Activated CD8-positive, alpha-beta T cell treated with anti-CD3 and anti-CD28 coated beads, Interleukin-2, amount 10 ng/mL, durations not matched to agents 7 days and 5 days (primary cell): ENCODE results near the gene STOX1. TPM values are rescaled to one million over a fixed set of nuclear protein-coding genes. Genes with fewer than 3 reads are reported as not detected.
A peak's percentile ranks its signal among the peaks of the same experiment; 100 is the strongest.

Experiments used
- ATAC-seq: fragments of 150-1000 bp; cut with Tn5 transposase; one replicate; pipeline ENCODE4 v1.10.0; 2021; ENCODE audit warnings: moderate library complexity
- CTCF ChIA-PET: fragments of 350-600 bp; sonication (Branson Sonifier 250); formaldehyde crosslinking; loops from one replicate; lab custom pipeline; 2021; ENCODE audit warnings: antibody characterized with exemption; lab: Charles Lee
- POLR2A ChIA-PET: fragments of 350-600 bp; sonication (Branson Sonifier 250); formaldehyde crosslinking; loops from one replicate; lab custom pipeline; 2021; ENCODE audit warnings: antibody characterized with exemption; lab: Charles Lee
- DNase-seq: peaks from one replicate; pipeline ENCODE4 v3.0.0-alpha.2; 2020
- H3K27ac Mint-ChIP-seq: one replicate; pipeline ENCODE4 v1.8.0; 2021; ENCODE audit warnings: mild to moderate bottlenecking, mixed read lengths
- H3K27me3 Mint-ChIP-seq: one replicate; pipeline ENCODE4 v1.8.0; 2021; ENCODE audit warnings: low read depth, mixed read lengths
- H3K36me3 Mint-ChIP-seq: one replicate; pipeline ENCODE4 v1.8.0; 2021; ENCODE audit warnings: low read depth, mixed read lengths
- H3K4me1 Mint-ChIP-seq: one replicate; pipeline ENCODE4 v1.8.0; 2021; ENCODE audit warnings: low read depth, mixed read lengths
- H3K4me3 Mint-ChIP-seq: one replicate; pipeline ENCODE4 v1.8.0; 2021; ENCODE audit warnings: mild to moderate bottlenecking, mixed read lengths
- H3K9me3 Mint-ChIP-seq: one replicate; pipeline ENCODE4 v1.8.0; 2022; ENCODE audit warnings: mixed read lengths; ENCODE audit not compliant: insufficient read depth
- total RNA-seq, 2 experiments: library from RNA; stranded (reverse); gene quantifications; one replicate each; pipeline ENCODE4 v1.2.3, GENCODE V29; 2021

STOX1 gene, protein sequence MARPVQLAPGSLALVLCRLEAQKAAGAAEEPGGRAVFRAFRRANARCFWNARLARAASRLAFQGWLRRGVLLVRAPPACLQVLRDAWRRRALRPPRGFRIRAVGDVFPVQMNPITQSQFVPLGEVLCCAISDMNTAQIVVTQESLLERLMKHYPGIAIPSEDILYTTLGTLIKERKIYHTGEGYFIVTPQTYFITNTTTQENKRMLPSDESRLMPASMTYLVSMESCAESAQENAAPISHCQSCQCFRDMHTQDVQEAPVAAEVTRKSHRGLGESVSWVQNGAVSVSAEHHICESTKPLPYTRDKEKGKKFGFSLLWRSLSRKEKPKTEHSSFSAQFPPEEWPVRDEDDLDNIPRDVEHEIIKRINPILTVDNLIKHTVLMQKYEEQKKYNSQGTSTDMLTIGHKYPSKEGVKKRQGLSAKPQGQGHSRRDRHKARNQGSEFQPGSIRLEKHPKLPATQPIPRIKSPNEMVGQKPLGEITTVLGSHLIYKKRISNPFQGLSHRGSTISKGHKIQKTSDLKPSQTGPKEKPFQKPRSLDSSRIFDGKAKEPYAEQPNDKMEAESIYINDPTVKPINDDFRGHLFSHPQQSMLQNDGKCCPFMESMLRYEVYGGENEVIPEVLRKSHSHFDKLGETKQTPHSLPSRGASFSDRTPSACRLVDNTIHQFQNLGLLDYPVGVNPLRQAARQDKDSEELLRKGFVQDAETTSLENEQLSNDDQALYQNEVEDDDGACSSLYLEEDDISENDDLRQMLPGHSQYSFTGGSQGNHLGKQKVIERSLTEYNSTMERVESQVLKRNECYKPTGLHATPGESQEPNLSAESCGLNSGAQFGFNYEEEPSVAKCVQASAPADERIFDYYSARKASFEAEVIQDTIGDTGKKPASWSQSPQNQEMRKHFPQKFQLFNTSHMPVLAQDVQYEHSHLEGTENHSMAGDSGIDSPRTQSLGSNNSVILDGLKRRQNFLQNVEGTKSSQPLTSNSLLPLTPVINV
- under 1 TPM; 0.42 to 0.52 TPM for total RNA-seq

GRCh38 chr10:68826764-68827591, at the start of gene STOX1:
Gene STOX1 (plus strand): TSS chr10:68827531. CDS start chr10:68827624, 93 bp downstream.
- H3K27me3 Mint-ChIP-seq: peaks cover 19% of the 10 kb centered on the region
- ATAC-seq: peak; percentile 85
- H3K4me1 Mint-ChIP-seq: peaks cover 14% of the 10 kb centered on the region
- POLR2A ChIA-PET: interaction anchor here (0.7 to 0.8 kb wide), 2 partner anchors 129 to 355 kb away, joined by 3 to 4 read pairs; partner anchors contain the start of genes DDX21 and DNA2
- no peak within 1 kb of the TSS for H3K27ac Mint-ChIP-seq
- CTCF ChIA-PET: interaction anchor here (0.7 to 1.2 kb wide), 5 partner anchors 40 to 129 kb away, joined by 3 to 5 read pairs (median 3); partner anchors contain the start of gene DDX21
- H3K36me3 Mint-ChIP-seq: no peaks in the 10 kb centered on the region
- peak; percentile 62 for DNase-seq
- H3K9me3 Mint-ChIP-seq: no peaks in the 10 kb centered on the region
- H3K4me3 Mint-ChIP-seq: peak within 1 kb of the TSS; percentile 73

GRCh38 chr10:68781613-68782574, 45.4 kb upstream of the STOX1 start:
- no peaks in the 10 kb centered on the region for H3K9me3 Mint-ChIP-seq
- DNase-seq (no peak), ATAC-seq (no peak)
- H3K27me3 Mint-ChIP-seq: no peaks in the 10 kb centered on the region
- peak overlapping the region; percentile 23 for H3K27ac Mint-ChIP-seq
- peaks cover 63% of the 10 kb centered on the region for H3K36me3 Mint-ChIP-seq
- no peaks in the 10 kb centered on the region for H3K4me1 Mint-ChIP-seq
- CTCF ChIA-PET: no interaction called here
- POLR2A ChIA-PET: interaction anchor here (0.5 kb wide), 1 partner anchor 152 kb away, joined by 3 read pairs; no protein-coding TSS in a partner anchor
- no peak overlapping the region for H3K4me3 Mint-ChIP-seq

- ChIA-PET CTCF (no interaction called here), POLR2A (no interaction called here)
- Mint-ChIP-seq H3K27me3 (no peaks in the 10 kb centered on the region), H3K27ac (no peak overlapping the region), H3K9me3 (no peaks in the 10 kb centered on the region), H3K36me3 (peaks cover 58% of the 10 kb centered on the region), H3K4me3 (no peak overlapping the region), H3K4me1 (no peaks in the 10 kb centered on the region)
- ATAC-seq (no peak), DNase-seq (no peak)
These were observed 42.9 kb upstream of the STOX1 start for GRCh38 chr10:68784476-68784875.

- DNase-seq (no peak), ATAC-seq (no peak)
- no peak overlapping the region for H3K4me3 Mint-ChIP-seq
- H3K4me1 Mint-ChIP-seq: no peaks in the 10 kb centered on the region
- no peaks in the 10 kb centered on the region for H3K27me3 Mint-ChIP-seq
- H3K27ac Mint-ChIP-seq: no peak overlapping the region
- no peaks in the 10 kb centered on the region for H3K9me3 Mint-ChIP-seq
- peaks cover 43% of the 10 kb centered on the region for H3K36me3 Mint-ChIP-seq
- ChIA-PET POLR2A (interaction anchor here (1.2 kb wide), 1 partner anchor 113 kb away, joined by 3 read pairs; no protein-coding TSS in a partner anchor), CTCF (interaction anchor here (1.0 kb wide), 1 partner anchor 39 kb away, joined by 4 read pairs; the partner anchor contains the start of gene STOX1)
These were observed 39.5 kb upstream of the STOX1 start for GRCh38 chr10:68787813-68788212.

- POLR2A ChIA-PET: no interaction called here
- Mint-ChIP-seq H3K36me3 (peaks cover 39% of the 10 kb centered on the region), H3K4me3 (no peak overlapping the region), H3K27me3 (no peaks in the 10 kb centered on the region), H3K9me3 (no peaks in the 10 kb centered on the region), H3K27ac (no peak overlapping the region), H3K4me1 (no peaks in the 10 kb centered on the region)
- CTCF ChIA-PET: no interaction called here
- ATAC-seq: no peak
- no peak for DNase-seq
These were observed 36.9 kb upstream of the STOX1 start for GRCh38 chr10:68790476-68790875.

DNA sequence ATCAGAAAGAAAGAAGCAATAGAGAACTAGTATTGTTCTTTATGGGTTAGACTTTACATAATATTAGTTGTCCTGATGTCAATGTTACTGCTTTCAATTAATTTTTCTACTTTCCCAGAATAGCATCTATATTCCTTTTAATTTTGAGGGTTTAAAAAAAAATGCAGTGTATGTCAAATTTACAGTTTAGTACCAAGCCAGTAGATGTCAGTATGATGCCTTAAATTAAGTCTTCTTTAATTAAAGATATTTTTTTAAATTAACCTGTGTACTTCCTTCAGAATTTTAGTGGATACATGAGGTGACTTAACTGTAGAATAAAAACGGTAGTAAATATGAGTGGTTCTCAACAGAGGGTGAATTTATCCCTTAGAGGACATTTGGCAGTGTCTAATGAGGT, 35.2 kb upstream of the STOX1 start:
- POLR2A ChIA-PET: no interaction called here
- no peak overlapping the region for H3K4me3 Mint-ChIP-seq
- no peaks in the 10 kb centered on the region for H3K4me1 Mint-ChIP-seq
- no peak for ATAC-seq
- no peak overlapping the region for H3K27ac Mint-ChIP-seq
- H3K9me3 Mint-ChIP-seq: no peaks in the 10 kb centered on the region
- H3K27me3 Mint-ChIP-seq: no peaks in the 10 kb centered on the region
- peaks cover 30% of the 10 kb centered on the region for H3K36me3 Mint-ChIP-seq
- no peak for DNase-seq
- CTCF ChIA-PET: no interaction called here

- no peak for ATAC-seq
- H3K27me3 Mint-ChIP-seq: no peaks in the 10 kb centered on the region
- H3K27ac Mint-ChIP-seq: no peak overlapping the region
- ChIA-PET POLR2A (no interaction called here), CTCF (no interaction called here)
- H3K36me3 Mint-ChIP-seq: peaks cover 26% of the 10 kb centered on the region
- no peak overlapping the region for H3K4me3 Mint-ChIP-seq
- no peaks in the 10 kb centered on the region for H3K4me1 Mint-ChIP-seq
- H3K9me3 Mint-ChIP-seq: no peaks in the 10 kb centered on the region
- DNase-seq: no peak
These were observed 31.3 kb upstream of the STOX1 start for GRCh38 chr10:68795886-68796532.

DNA sequence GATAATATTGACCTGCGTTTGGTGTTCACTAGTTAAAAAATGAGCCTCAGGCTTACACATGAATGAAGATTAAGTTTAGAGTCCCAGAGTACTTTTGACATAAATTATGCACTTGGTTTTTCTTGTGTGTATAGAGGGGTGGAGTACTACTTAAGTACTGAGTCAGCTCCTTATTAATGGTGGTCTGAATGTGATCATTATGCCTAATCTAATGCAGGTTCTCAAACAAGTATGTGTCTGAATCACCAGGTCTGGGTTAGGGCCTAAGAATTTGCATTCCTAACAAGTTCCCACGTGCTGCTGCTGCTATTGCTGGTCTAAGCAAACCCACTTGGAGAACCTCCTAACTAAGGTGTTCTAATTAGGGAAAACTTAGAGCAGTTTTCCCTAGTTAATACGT, 30.7 kb upstream of the STOX1 start:
- POLR2A ChIA-PET: no interaction called here
- no peaks in the 10 kb centered on the region for H3K4me1 Mint-ChIP-seq

DNA sequence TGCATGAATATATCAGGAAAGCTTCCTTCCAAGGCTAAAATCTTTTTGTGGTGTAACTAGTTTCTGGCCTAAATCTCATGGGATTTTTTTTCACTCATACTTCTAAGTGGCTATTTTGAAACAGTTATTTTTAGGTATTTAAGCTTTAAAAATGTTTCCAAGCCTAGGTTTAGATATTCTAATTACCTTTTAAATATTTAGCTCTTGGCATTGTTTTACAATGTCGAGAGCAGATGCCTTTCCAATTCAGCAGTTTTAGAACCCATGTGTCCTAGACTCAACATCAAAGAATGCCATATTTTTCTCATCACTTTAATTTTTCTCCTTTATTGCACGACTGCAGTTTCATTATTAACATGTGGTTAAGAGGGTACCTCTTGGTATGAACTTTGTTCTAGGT, 27.1 kb upstream of the STOX1 start:
- CTCF ChIA-PET: interaction anchor here (1.5 kb wide), 1 partner anchor 42 kb away, joined by 4 read pairs; no protein-coding TSS in a partner anchor
- H3K36me3 Mint-ChIP-seq: peaks cover 11% of the 10 kb centered on the region
- no peak overlapping the region for H3K4me3 Mint-ChIP-seq
- POLR2A ChIA-PET: no interaction called here
- no peak for DNase-seq
- ATAC-seq: no peak
- H3K4me1 Mint-ChIP-seq: no peaks in the 10 kb centered on the region
- H3K27ac Mint-ChIP-seq: no peak overlapping the region
- H3K9me3 Mint-ChIP-seq: no peaks in the 10 kb centered on the region
- H3K27me3 Mint-ChIP-seq: no peaks in the 10 kb centered on the region

More for the DNA sequence above, 30.7 kb upstream of the STOX1 start:
- no peak for ATAC-seq
- H3K36me3 Mint-ChIP-seq: peaks cover 24% of the 10 kb centered on the region
- CTCF ChIA-PET: no interaction called here
- no peak for DNase-seq
- no peaks in the 10 kb centered on the region for H3K27me3 Mint-ChIP-seq
- H3K27ac Mint-ChIP-seq: no peak overlapping the region
- H3K9me3 Mint-ChIP-seq: no peaks in the 10 kb centered on the region
- H3K4me3 Mint-ChIP-seq: no peak overlapping the region

DNA sequence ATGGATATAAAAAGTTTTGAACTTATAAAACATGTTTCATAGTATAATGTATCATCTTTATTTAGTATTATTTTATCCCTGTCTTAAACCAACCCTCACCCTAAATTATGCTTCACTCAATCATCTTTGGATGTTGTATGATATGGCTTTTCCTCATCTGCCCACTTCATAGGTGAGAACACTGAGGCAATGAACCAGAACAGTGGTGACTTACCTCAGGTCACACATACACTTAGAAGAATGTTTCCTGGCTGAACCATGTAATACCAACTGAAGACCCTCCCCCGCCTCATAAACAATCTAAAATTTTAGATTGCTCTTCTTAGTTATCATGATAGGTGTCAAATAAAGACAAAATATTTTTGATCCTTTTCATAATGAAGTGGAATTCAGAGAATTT, 22.6 kb upstream of the STOX1 start:
- ATAC-seq (no peak), DNase-seq (no peak)
- Mint-ChIP-seq H3K4me3 (no peak overlapping the region), H3K36me3 (no peaks in the 10 kb centered on the region), H3K4me1 (peaks cover 7% of the 10 kb centered on the region), H3K27ac (no peak overlapping the region), H3K27me3 (no peaks in the 10 kb centered on the region), H3K9me3 (no peaks in the 10 kb centered on the region)
- POLR2A ChIA-PET: no interaction called here
- CTCF ChIA-PET: no interaction called here
